H1 (cell line): Measurements from ENCODE around the gene STX16. TPM values are rescaled to one million over a fixed set of nuclear protein-coding genes. Genes with fewer than 3 reads are reported as not detected.

ENCODE experiments used
- CTCF ChIA-PET: fragments of 300-600 bp; sonication (Branson Sonifier 250); formaldehyde crosslinking; loops from one replicate; lab custom pipeline; 2021; ENCODE audit not compliant: partially characterized antibody; lab: Charles Lee
- POLR2A ChIA-PET: fragments of 300-600 bp; sonication (Branson Sonifier 250); formaldehyde crosslinking; loops from one replicate; lab custom pipeline; 2021; ENCODE audit warnings: inconsistent platforms; ENCODE audit not compliant: partially characterized antibody; lab: Charles Lee
- DNase-seq, 2 experiments: peaks; one replicate each; pipeline versions ENCODE4 v3.0.0 to v3.0.0-alpha.2; 2010 to 2022; ENCODE audit warnings: low spot score in 2 of 2, low read depth in 1 of 2, mixed read lengths in 1 of 2
- FAIRE-seq: peaks from 2 replicates; lab custom pipeline; 2011; peaks lifted over from hg19 to GRCh38; lab: Jason Lieb, UNC
- H2AFZ ChIP-seq: 2 replicates; pipeline ENCODE4 v1.8.1; 2012; ENCODE audit warnings: low read length, inconsistent platforms
- H2AK5ac ChIP-seq: 2 replicates; pipeline ENCODE4 v1.6.1; 2013; ENCODE audit warnings: low read depth, low read length
- H2BK120ac ChIP-seq: replicated peaks from 2 replicates; pipeline ENCODE3; 2013; ENCODE audit warnings: low read depth, low read length, inconsistent platforms
- H2BK12ac ChIP-seq: 2 replicates; pipeline ENCODE4 v1.6.1; 2013; ENCODE audit warnings: low read depth, low read length
- H2BK15ac ChIP-seq: 2 replicates; pipeline ENCODE4 v1.6.1; 2013; ENCODE audit warnings: low read length
- H2BK20ac ChIP-seq: 2 replicates; pipeline ENCODE4 v1.6.1; 2013; ENCODE audit warnings: low read length
- H2BK5ac ChIP-seq: 2 replicates; pipeline ENCODE4 v1.6.1; 2013; ENCODE audit warnings: low read depth, low read length
- H3K14ac ChIP-seq: 2 replicates; pipeline ENCODE4 v1.6.1; 2013; ENCODE audit warnings: inconsistent platforms; ENCODE audit not compliant: insufficient read length
- H3K18ac ChIP-seq: 2 replicates; pipeline ENCODE4 v1.6.1; 2013; ENCODE audit warnings: low read length; ENCODE audit errors: extremely low read depth
- H3K23ac ChIP-seq: 2 replicates; pipeline ENCODE4 v1.6.1; 2013; ENCODE audit warnings: inconsistent platforms; ENCODE audit not compliant: insufficient read length
- H3K23me2 ChIP-seq: 2 replicates; pipeline ENCODE4 v1.6.1; 2013; ENCODE audit warnings: low read depth, low read length
- H3K27ac ChIP-seq: 2 replicates; pipeline ENCODE4 v1.6.1; 2011; ENCODE audit warnings: low read depth, low read length, inconsistent platforms
- H3K27me3 ChIP-seq, 4 experiments: replicated peaks in 1 of 4; 1 replicate in 1 of 4; 2 replicates in 3 of 4; pipeline versions ENCODE4 v1.6.1 to v1.8.1; 2011 to 2013; ENCODE audit warnings: low read length in 3 of 4, mild to moderate bottlenecking in 3 of 4, inconsistent platforms in 2 of 4, mixed read lengths in 2 of 4, moderate library complexity in 1 of 4; ENCODE audit not compliant: control insufficient read depth in 3 of 4, insufficient read depth in 3 of 4; ENCODE audit errors: extremely low read depth in 1 of 4
- H3K36me3 ChIP-seq, 4 experiments: 2 replicates each; pipeline versions ENCODE4 v1.6.1 to v1.8.1; 2011 to 2013; ENCODE audit warnings: mild to moderate bottlenecking in 4 of 4, low read length in 3 of 4, moderate library complexity in 2 of 4, control low read depth in 1 of 4, inconsistent platforms in 1 of 4; ENCODE audit not compliant: insufficient read depth in 4 of 4, control insufficient read depth in 2 of 4
- H3K4ac ChIP-seq: replicated peaks from 2 replicates; pipeline ENCODE3; 2013; ENCODE audit warnings: low read length, low read depth, mixed read lengths, inconsistent platforms; ENCODE audit not compliant: insufficient read length
- H3K4me1 ChIP-seq, 4 experiments: replicated peaks in 1 of 4; 1 replicate in 1 of 4; 2 replicates in 3 of 4; pipeline versions ENCODE4 v1.6.1 to v1.8.1; 2011 to 2013; ENCODE audit warnings: low read length in 3 of 4, inconsistent platforms in 2 of 4, mixed read lengths in 1 of 4; ENCODE audit not compliant: insufficient read depth in 4 of 4, control insufficient read depth in 3 of 4
- H3K4me2 ChIP-seq, 2 experiments: 2 replicates each; pipeline versions ENCODE4 v1.6.1 to v1.8.1; 2011 to 2013; ENCODE audit warnings: low read depth in 2 of 2, low read length in 2 of 2, control low read depth in 1 of 2, inconsistent platforms in 1 of 2, mild to moderate bottlenecking in 1 of 2; ENCODE audit not compliant: insufficient read depth in 1 of 2
- H3K4me3 ChIP-seq, 4 experiments: fragments of 200-600, 300-600 bp in 1 of 4; sonication (generic), shearing (Covaris generic), sonication (Bioruptor Twin) in 1 of 4; 2 replicates each; pipeline versions ENCODE4 v1.5.1 to v1.8.1; 2011 to 2016; ENCODE audit warnings: low read length in 4 of 4, low read depth in 3 of 4, control low read depth in 2 of 4, inconsistent platforms in 2 of 4, mild to moderate bottlenecking in 2 of 4, mixed read lengths in 1 of 4, moderate library complexity in 1 of 4; ENCODE audit not compliant: insufficient read depth in 2 of 4; ENCODE audit errors: extremely low read depth in 1 of 4
- H3K56ac ChIP-seq: replicated peaks from 2 replicates; pipeline ENCODE3; 2013; ENCODE audit warnings: low read depth, mild to moderate bottlenecking, mixed read lengths, low read length, inconsistent platforms; ENCODE audit not compliant: insufficient read length
- H3K79me1 ChIP-seq: 2 replicates; pipeline ENCODE4 v1.6.1; 2013; ENCODE audit warnings: low read depth, low read length, control low read depth
- H3K79me2 ChIP-seq, 2 experiments: 2 replicates each; pipeline versions ENCODE4 v1.6.1 to v1.8.1; 2012 to 2013; ENCODE audit warnings: low read length in 2 of 2, mild to moderate bottlenecking in 2 of 2, inconsistent platforms in 1 of 2; ENCODE audit not compliant: insufficient read depth in 2 of 2, control insufficient read depth in 1 of 2
- H3K9ac ChIP-seq, 4 experiments: replicated peaks in 1 of 4; 1 replicate in 1 of 4; 2 replicates in 3 of 4; pipeline versions ENCODE4 v1.6.1 to v1.8.1; 2011 to 2013; ENCODE audit warnings: low read depth in 3 of 4, low read length in 3 of 4, control low read depth in 2 of 4, mild to moderate bottlenecking in 2 of 4, moderate library complexity in 2 of 4, inconsistent platforms in 1 of 4; ENCODE audit errors: extremely low read depth in 1 of 4
- H3K9me3 ChIP-seq, 2 experiments: 2 replicates each; pipeline versions ENCODE4 v1.6.1 to v1.8.1; 2012 to 2013; ENCODE audit warnings: mild to moderate bottlenecking in 2 of 2, moderate library complexity in 2 of 2, control low read depth in 1 of 2, inconsistent platforms in 1 of 2, low read depth in 1 of 2, low read length in 1 of 2, mixed read lengths in 1 of 2; ENCODE audit not compliant: insufficient read depth in 2 of 2
- H4K20me1 ChIP-seq, 2 experiments: replicated peaks in 1 of 2; 2 replicates each; pipeline versions ENCODE3 to v1.8.1; 2011 to 2013; ENCODE audit warnings: inconsistent platforms in 2 of 2, low read length in 2 of 2, mild to moderate bottlenecking in 1 of 2; ENCODE audit not compliant: insufficient read depth in 2 of 2, control insufficient read depth in 1 of 2
- H4K5ac ChIP-seq: 2 replicates; pipeline ENCODE4 v1.6.1; 2013; ENCODE audit warnings: low read length, low read depth, mixed read lengths, inconsistent platforms; ENCODE audit not compliant: insufficient read length
- H4K8ac ChIP-seq: 2 replicates; pipeline ENCODE4 v1.8.0; 2013; ENCODE audit warnings: mild to moderate bottlenecking, moderate library complexity, low read length, inconsistent platforms; ENCODE audit not compliant: insufficient read depth; ENCODE audit errors: extremely low read depth
- H4K91ac ChIP-seq: replicated peaks from 2 replicates; pipeline ENCODE3; 2013; ENCODE audit warnings: low read length, mixed read lengths, inconsistent platforms; ENCODE audit not compliant: insufficient read length
- BRCA1 ChIP-seq: IDR thresholded peaks from 2 replicates; pipeline ENCODE4 v1.6.1; 2012; ENCODE audit warnings: low read depth, low read length, improper control_type of control experiment
- CBX5 ChIP-seq: fragments of 300-800, 300-1000 bp; sonication (generic); IDR thresholded peaks from 2 replicates; pipeline ENCODE4 v1.7.1; 2016; ENCODE audit warnings: antibody characterized with exemption, low read length, low read depth
- CHD1 ChIP-seq: IDR thresholded peaks from 2 replicates; pipeline ENCODE4 v1.6.1; 2012; ENCODE audit warnings: low read depth, low read length, improper control_type of control experiment
- CHD2 ChIP-seq: IDR thresholded peaks from 2 replicates; pipeline ENCODE4 v1.6.1; 2012; ENCODE audit warnings: low read length, improper control_type of control experiment
- CREB1 ChIP-seq: IDR thresholded peaks from 2 replicates; pipeline ENCODE4 v1.6.1; 2012; ENCODE audit warnings: inconsistent platforms
- CTBP2 ChIP-seq: IDR thresholded peaks from 2 replicates; pipeline ENCODE4 v1.7.0; 2011; ENCODE audit warnings: borderline replicate concordance, mild to moderate bottlenecking, moderate library complexity, mixed read lengths, low read length; ENCODE audit not compliant: insufficient read depth, insufficient read length
- CTCF ChIP-seq, 3 experiments: IDR thresholded peaks; 1 replicate in 2 of 3; 2 replicates in 1 of 3; pipeline versions ENCODE4 v1.5.1 to v1.6.1; 2011; ENCODE audit warnings: low read length in 3 of 3, mild to moderate bottlenecking in 3 of 3, inconsistent platforms in 2 of 3, low read depth in 1 of 3, moderate library complexity in 1 of 3; ENCODE audit not compliant: insufficient read depth in 1 of 3; ENCODE audit errors: control extremely low read depth in 1 of 3
- FOSL1 ChIP-seq: IDR thresholded peaks from 2 replicates; pipeline ENCODE4 v1.6.1; 2011; ENCODE audit warnings: mild to moderate bottlenecking, low read depth, low read length, moderate library complexity; ENCODE audit not compliant: insufficient read depth
- JUN ChIP-seq: IDR thresholded peaks from 2 replicates; pipeline ENCODE4 v1.6.1; 2011; ENCODE audit warnings: low read depth, mild to moderate bottlenecking, improper control_type of control experiment, low read length
- RFX5 ChIP-seq: IDR thresholded peaks from 2 replicates; pipeline ENCODE4 v1.6.1; 2011; ENCODE audit warnings: low read depth, low read length, improper control_type of control experiment, borderline replicate concordance
- SIRT6 ChIP-seq: IDR thresholded peaks from one replicate; pipeline ENCODE4 v1.7.1; 2012; ENCODE audit warnings: low read length, inconsistent platforms
- WGBS, 2 experiments: shearing (Covaris generic) in 1 of 2; methylation state at CpG; one replicate each; pipeline versions ENCODE4 v1.1.6 to v1.1.7; 2013 to 2015; ENCODE audit warnings: low lambda C conversion rate in 2 of 2, mixed read lengths in 2 of 2, inconsistent platforms in 1 of 2, low coverage in 1 of 2, missing lambda C conversion rate in 1 of 2; ENCODE audit not compliant: insufficient replicate concordance in 2 of 2, insufficient coverage in 1 of 2, insufficient read length in 1 of 2; ENCODE audit errors: extremely low coverage in 1 of 2, missing lambda C conversion rate in 1 of 2; 5-methylcytosine and 5-hydroxymethylcytosine counted together
- polyA plus RNA-seq, 7 experiments: library from polyadenylated mRNA; depleted of rRNA in 3 of 7; stranded (reverse) in 5 of 7; unstranded in 2 of 7; fragments of >200 nt in 5 of 7; fragments of 200-250 nt in 2 of 7; gene quantifications; 1 replicate in 5 of 7; 2 replicates in 1 of 7; 4 replicates in 1 of 7; pipeline versions ENCODE4 v1.2.1 to v1.2.3, GENCODE V29; 2011 to 2013; ENCODE audit warnings: missing spikeins in 2 of 7, mixed read lengths in 2 of 7
- total RNA-seq: library from RNA; stranded (reverse); fragmentation: NEBNext Ultra II Directional; extraction: Animal tissue kit (Norgen Biotek cat#: 25700); gene quantifications from 2 replicates; pipeline ENCODE4 v1.2.1, GENCODE V29; 2021

STX16 gene
- total and polyA plus RNA-seq, 2 of the 8 experiments (the other 6 are each of a cell fraction or from before 2014, with no cell fraction given): 45.2 to 61.6 TPM

DNA sequence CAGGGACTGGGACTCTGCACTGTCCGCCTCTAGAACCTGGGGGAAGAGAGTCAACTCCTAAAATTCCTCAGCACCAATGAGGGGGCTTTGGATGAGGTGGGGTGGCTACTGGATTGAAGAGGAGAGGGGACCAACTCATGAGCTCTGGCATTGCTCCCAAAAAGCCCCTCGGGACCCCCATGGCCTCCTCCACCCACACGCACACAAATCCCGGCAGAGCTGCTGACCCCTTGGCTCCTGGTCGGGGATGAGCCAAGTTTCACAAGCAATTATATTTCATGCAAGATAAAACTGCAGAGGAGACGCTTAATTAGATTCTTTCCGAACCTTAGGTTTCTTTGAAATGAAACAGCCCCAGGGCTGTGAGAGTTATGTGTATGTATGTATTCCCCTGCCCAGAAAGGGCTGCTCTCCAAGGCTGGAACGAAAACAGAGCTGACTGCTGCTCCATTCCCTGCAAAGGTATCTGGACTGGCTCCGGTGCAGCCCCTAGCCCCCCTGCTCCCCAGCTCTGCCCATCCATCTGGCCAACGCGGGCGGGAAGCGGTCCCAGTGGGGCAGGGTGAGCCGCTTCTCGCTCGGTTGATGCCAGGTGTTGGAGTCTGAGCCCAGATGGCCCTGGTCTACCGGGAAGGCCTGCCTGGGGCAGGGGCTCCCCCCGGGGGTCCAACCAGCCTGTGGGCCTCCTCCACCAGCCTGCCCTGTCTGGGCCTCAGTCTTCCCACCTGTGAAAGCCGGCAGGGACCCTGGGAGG, 46.8 kb upstream of the STX16 start:
- Histone ChIP-seq H3K4me2 (no peak overlapping the region), H3K14ac (no peak overlapping the region), H2AFZ (no peak overlapping the region), H3K27me3 (no peaks in the 10 kb centered on the region; a peak in 2 of 7 replicates), H3K56ac (no peak overlapping the region), H3K4me3 (no peak overlapping the region), H2BK120ac (no peak overlapping the region), H3K27ac (no peak overlapping the region), H2AK5ac (no peak overlapping the region), H4K5ac (no peak overlapping the region), H2BK12ac (no peak overlapping the region), H3K4ac (no peak overlapping the region), H2BK20ac (no peak overlapping the region), H3K9me3 (no peaks in the 10 kb centered on the region; a peak in 1 of 4 replicates), H3K36me3 (no peaks in the 10 kb centered on the region), H3K23me2 (no peaks in the 10 kb centered on the region), H3K23ac (no peak overlapping the region), H3K79me2 (no peaks in the 10 kb centered on the region), H3K4me1 (no peaks in the 10 kb centered on the region; a peak in 1 of 7 replicates), H4K20me1 (no peaks in the 10 kb centered on the region), H4K8ac (no peak overlapping the region), H3K9ac (no peak overlapping the region), H3K18ac (no peak overlapping the region), H3K79me1 (no peaks in the 10 kb centered on the region), H4K91ac (no peak overlapping the region), H2BK5ac (no peak overlapping the region), H2BK15ac (no peak overlapping the region)
- no peak for DNase-seq
- FAIRE-seq: no peak
- 92% methylated on average over 18 of the region's 19 CpGs; no CpG with 5 or more reads in 1 of the 2 experiments for WGBS, 2 experiments
- POLR2A ChIA-PET: interaction anchor here (1.6 to 2.0 kb wide), 2 partner anchors 14 to 303 kb away, joined by 3 to 6 read pairs; no protein-coding TSS in a partner anchor
- CTCF ChIA-PET: interaction anchor here (1.0 to 1.5 kb wide), 4 partner anchors 12 to 248 kb away, joined by 3 to 4 read pairs (median 4); partner anchors contain the start of gene GNAS
- no peak for TF ChIP-seq CHD2
- no peak for TF ChIP-seq CHD1
- TF ChIP-seq FOSL1: no peak
- TF ChIP-seq CBX5: no peak
- TF ChIP-seq CTBP2: no peak
- TF ChIP-seq JUN: no peak
- TF ChIP-seq BRCA1: no peak
- no peak for TF ChIP-seq CTCF (IDR thresholded peaks at IDR 0.05; ENCODE audit: control extremely low read depth in 1 of 3, insufficient read depth in 1 of 3, low read depth in 1 of 3, low read length in 3 of 3)
- TF ChIP-seq CREB1: no peak
- TF ChIP-seq RFX5: no peak
- TF ChIP-seq SIRT6: no peak
